COR-L47 (cell line): ENCODE measurements around the gene ZNF862.
"Not testable (repeated sequence)": the region's sequence is repeated elsewhere in the genome, so short reads cannot be mapped to it uniquely, and the experiment has no call there.

ENCODE experiments used
- DNase-seq: peaks from one replicate; lab custom pipeline; 2025; lab: John Stamatoyannopoulos, UW

The ZNF862 gene

GRCh38 chr7:149880638-149881311 is 42.6 kb downstream of the ZNF862 start:
- no peak for DNase-seq

GRCh38 chr7:149881328-149882247 is 43.4 kb downstream of the ZNF862 start:
- no peak for DNase-seq

GRCh38 chr7:149882248-149883047 is 44.3 kb downstream of the ZNF862 start:
- DNase-seq = no peak

GRCh38 chr7:149883048-149883438 is 44.9 kb downstream of the ZNF862 start:
- DNase-seq = no peak

- DNase-seq = peak; percentile 11
Observed at GRCh38 chr7:149883452-149883861, 45.3 kb downstream of the ZNF862 start.

GRCh38 chr7:149884016-149884415 is 45.8 kb downstream of the ZNF862 start:
- no peak for DNase-seq

GRCh38 chr7:149884541-149884940 is 46.4 kb downstream of the ZNF862 start:
- no peak for DNase-seq

- no peak for DNase-seq
Observed at GRCh38 chr7:149885191-149886017, 47.2 kb downstream of the ZNF862 start.

GRCh38 chr7:149886018-149886415 is 47.8 kb downstream of the ZNF862 start:
- no peak for DNase-seq

- no peak for DNase-seq
Observed at GRCh38 chr7:149887311-149887710, 49.1 kb downstream of the ZNF862 start.

GRCh38 chr7:149890715-149891114 is 52.5 kb downstream of the ZNF862 start:
- not testable (repeated sequence) for DNase-seq

- not testable (repeated sequence) for DNase-seq
Observed at GRCh38 chr7:149894957-149895356, 56.8 kb downstream of the ZNF862 start.

GRCh38 chr7:149907776-149908376 is 69.7 kb downstream of the ZNF862 start:
- not testable (repeated sequence) for DNase-seq

- DNase-seq = not testable (repeated sequence)
Observed at GRCh38 chr7:149910219-149910618, 72.0 kb downstream of the ZNF862 start.

GRCh38 chr7:149912126-149912525 is 74.0 kb downstream of the ZNF862 start:
- not testable (repeated sequence) for DNase-seq
